HG02642 (cell line): Measurements from ENCODE around the gene TPRN.

Experiments
- ATAC-seq: cut with Tn5 transposase; IDR thresholded peaks from one replicate; pipeline ENCODE4 v1.9.1; 2021; ENCODE audit warnings: mild to moderate bottlenecking; ENCODE audit not compliant: unreplicated experiment, poor library complexity

The TPRN gene

GRCh38 chr9:137236238-137236935 is 35.8 kb upstream of the TPRN start:
- ATAC-seq: no peak

GRCh38 chr9:137235424-137236237 is 35.1 kb upstream of the TPRN start:
- ATAC-seq: no peak

- ATAC-seq: no peak
Measured at GRCh38 chr9:137234758-137235423, 34.4 kb upstream of the TPRN start.

GRCh38 chr9:137234055-137234697 is 33.6 kb upstream of the TPRN start:
- no peak for ATAC-seq

GRCh38 chr9:137233143-137233980 is 32.8 kb upstream of the TPRN start:
- no peak for ATAC-seq

- ATAC-seq: no peak
Measured at GRCh38 chr9:137232510-137232909, 32.0 kb upstream of the TPRN start.

GRCh38 chr9:137232101-137232500 is 31.6 kb upstream of the TPRN start:
- no peak for ATAC-seq

GRCh38 chr9:137231372-137232039 is 31.0 kb upstream of the TPRN start:
- ATAC-seq: no peak

- ATAC-seq: no peak
Measured at GRCh38 chr9:137230705-137231371, 30.3 kb upstream of the TPRN start, which contains the start of gene SLC34A3. TSS of gene SLC34A3 (plus strand) at chr9:137230901. CDS start at chr9:137231703, 802 bp downstream.

- ATAC-seq: no peak
Measured at GRCh38 chr9:137229903-137230704, 29.6 kb upstream of the TPRN start.

GRCh38 chr9:137228968-137229896 is 28.7 kb upstream of the TPRN start:
- no peak for ATAC-seq

GRCh38 chr9:137228506-137228967 is 28.0 kb upstream of the TPRN start:
- no peak for ATAC-seq

GRCh38 chr9:137227853-137228505 is 27.4 kb upstream of the TPRN start:
- no peak for ATAC-seq

- no peak for ATAC-seq
Measured at GRCh38 chr9:137227054-137227852, 26.7 kb upstream of the TPRN start, which contains the start of gene RNF224. TSS of gene RNF224 (plus strand) at chr9:137227502. CDS start at chr9:137228336, 834 bp downstream.

- no peak for ATAC-seq
Measured at GRCh38 chr9:137226338-137227053, 26.0 kb upstream of the TPRN start.
